COR-L47 (cell line): ENCODE data around the gene HMCN1.
A peak's percentile ranks its signal among the peaks of the same experiment; 100 is the strongest.

Experiments
- DNase-seq: peaks from one replicate; lab custom pipeline; 2025; lab: John Stamatoyannopoulos, UW

Gene HMCN1

GRCh38 chr1:185804608-185805007, 70.4 kb downstream of the HMCN1 start:
- DNase-seq = no peak

- DNase-seq = no peak
These were observed 73.1 kb downstream of the HMCN1 start for GRCh38 chr1:185807275-185807674.

- DNase-seq = no peak
These were observed 74.4 kb downstream of the HMCN1 start for GRCh38 chr1:185808631-185809030.

- no peak for DNase-seq
These were observed 77.0 kb downstream of the HMCN1 start for GRCh38 chr1:185811073-185811709.

GRCh38 chr1:185812934-185813333, 78.7 kb downstream of the HMCN1 start:
- DNase-seq = no peak

- DNase-seq = peak; percentile 76
These were observed 79.3 kb downstream of the HMCN1 start for GRCh38 chr1:185813401-185813979.

GRCh38 chr1:185816460-185816859, 82.3 kb downstream of the HMCN1 start:
- DNase-seq = no peak

- no peak for DNase-seq
These were observed 85.6 kb downstream of the HMCN1 start for GRCh38 chr1:185819798-185820197.

- DNase-seq = peak; percentile 9
These were observed 87.6 kb downstream of the HMCN1 start for GRCh38 chr1:185821612-185822385.

GRCh38 chr1:185823467-185823866, 89.3 kb downstream of the HMCN1 start:
- DNase-seq = no peak

GRCh38 chr1:185824106-185824505, 89.9 kb downstream of the HMCN1 start:
- no peak for DNase-seq

- DNase-seq = no peak
These were observed 91.4 kb downstream of the HMCN1 start for GRCh38 chr1:185825556-185825955.

- no peak for DNase-seq
These were observed 100.2 kb downstream of the HMCN1 start for GRCh38 chr1:185834371-185834905.

- no peak for DNase-seq
These were observed 101.0 kb downstream of the HMCN1 start for GRCh38 chr1:185835191-185835590.

GRCh38 chr1:185837711-185838110, 103.5 kb downstream of the HMCN1 start:
- DNase-seq = no peak

- no peak for DNase-seq
These were observed 103.9 kb downstream of the HMCN1 start for GRCh38 chr1:185838111-185838510.

- DNase-seq = no peak
These were observed 106.7 kb downstream of the HMCN1 start for GRCh38 chr1:185840880-185841279.

- peak; percentile 16 for DNase-seq
These were observed 109.2 kb downstream of the HMCN1 start for GRCh38 chr1:185843297-185843869.

GRCh38 chr1:185843986-185844385, 109.8 kb downstream of the HMCN1 start:
- DNase-seq = no peak

- no peak for DNase-seq
These were observed 112.7 kb downstream of the HMCN1 start for GRCh38 chr1:185846672-185847444.

GRCh38 chr1:185849014-185849413, 114.8 kb downstream of the HMCN1 start:
- DNase-seq = no peak

- no peak for DNase-seq
These were observed 116.2 kb downstream of the HMCN1 start for GRCh38 chr1:185850366-185850765.
